Thyroid gland (tissue), 4 donors: ENCODE results near the gene PRKCD.

Source experiments
- CTCF ChIP-seq, 6 experiments: fragments of 200-600 bp in 3 of 6; fragments of 450-650 bp in 3 of 6; sonication (generic) in 3 of 6; IDR thresholded peaks; one replicate each; pipeline ENCODE4 v1.5.1; 2016 to 2019; ENCODE audit warnings: antibody characterized with exemption in 6 of 6, mild to moderate bottlenecking in 2 of 6, inconsistent platforms in 1 of 6, moderate library complexity in 1 of 6
- POLR2A ChIP-seq, 2 donors: fragments of 450-650 bp; IDR thresholded peaks; one replicate each; pipeline ENCODE4 v1.6.1; 2017; ENCODE audit warnings: antibody characterized with exemption in 2 of 2, mild to moderate bottlenecking in 2 of 2, moderate library complexity in 1 of 2

DNA sequence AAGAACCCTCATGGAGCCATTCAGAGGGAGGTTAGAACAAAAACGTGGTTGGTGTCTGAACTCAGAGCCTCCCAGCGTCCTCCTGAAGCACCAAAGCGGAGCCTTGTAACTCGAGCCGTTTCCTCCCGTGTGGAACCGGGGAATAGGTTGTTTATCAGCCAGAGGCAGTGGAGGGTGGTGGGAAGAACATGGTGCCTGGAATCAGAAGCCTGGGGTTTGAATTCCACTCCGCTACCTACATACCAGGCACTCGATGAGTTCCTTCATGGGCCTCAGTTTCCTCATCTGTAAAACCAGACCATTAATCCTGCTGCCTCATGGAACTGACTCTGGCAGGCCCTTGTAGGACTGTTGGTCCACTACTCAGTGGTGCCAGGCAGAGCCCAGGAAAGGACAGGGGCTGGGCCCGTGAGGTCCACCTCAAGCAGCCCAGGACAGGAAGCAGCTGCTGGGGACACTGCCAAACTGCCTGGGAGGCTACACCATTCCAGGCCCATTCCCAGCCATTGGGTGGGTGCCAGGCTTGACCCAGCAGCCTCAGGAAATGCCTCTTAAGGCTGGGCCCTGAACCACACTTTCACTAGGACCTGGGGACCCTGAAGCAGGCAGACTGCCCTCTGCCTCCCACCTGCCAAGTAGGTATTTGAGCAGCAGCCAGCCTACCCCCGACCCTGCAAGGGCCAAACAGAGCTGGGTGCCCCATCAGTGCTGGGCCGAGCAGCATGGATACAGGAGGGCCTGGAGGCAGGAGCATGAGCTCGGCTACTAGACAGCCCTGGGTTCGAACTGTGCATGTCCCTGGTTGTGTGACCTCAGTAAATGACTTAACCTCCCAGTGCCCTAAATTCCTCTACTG lies 33.4 kb downstream of the PRKCD start:
- TF ChIP-seq POLR2A (IDR thresholded peaks at IDR 0.05) = no peak
- TF ChIP-seq CTCF (IDR thresholded peaks at IDR 0.05) = no peak
